Measurements from ENCODE around the gene ZNF609.
"Not testable (repeated sequence)": the region's sequence is repeated elsewhere in the genome, so short reads cannot be mapped to it uniquely, and the experiment has no call there.

Gene ZNF609

DNA sequence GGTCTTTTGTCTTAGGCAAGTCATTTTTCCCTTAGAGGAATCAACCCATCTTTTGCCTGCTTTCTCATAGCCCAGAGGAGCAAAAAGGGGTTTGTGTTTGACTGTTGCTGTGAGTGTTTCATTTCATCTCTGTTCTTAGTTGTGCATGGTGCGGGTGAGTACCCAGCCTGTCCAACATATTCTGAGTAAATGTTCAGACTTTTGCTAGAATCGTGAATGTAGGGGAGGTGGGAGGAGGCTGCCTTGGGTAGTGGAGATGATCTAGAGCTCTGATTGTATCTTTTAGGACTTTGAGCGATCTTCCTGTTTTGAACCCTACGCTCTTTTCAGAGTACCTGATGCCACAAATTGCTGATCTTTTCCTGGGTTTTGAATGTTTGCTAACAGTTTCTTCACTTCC is 123.1 kb downstream of the ZNF609 start:
- DNase-seq (ENCODE audit: low read depth), result no peak

GRCh38 chr15:64583983-64584382 is 123.6 kb downstream of the ZNF609 start:
- DNase-seq (ENCODE audit: low read depth), result no peak

DNA sequence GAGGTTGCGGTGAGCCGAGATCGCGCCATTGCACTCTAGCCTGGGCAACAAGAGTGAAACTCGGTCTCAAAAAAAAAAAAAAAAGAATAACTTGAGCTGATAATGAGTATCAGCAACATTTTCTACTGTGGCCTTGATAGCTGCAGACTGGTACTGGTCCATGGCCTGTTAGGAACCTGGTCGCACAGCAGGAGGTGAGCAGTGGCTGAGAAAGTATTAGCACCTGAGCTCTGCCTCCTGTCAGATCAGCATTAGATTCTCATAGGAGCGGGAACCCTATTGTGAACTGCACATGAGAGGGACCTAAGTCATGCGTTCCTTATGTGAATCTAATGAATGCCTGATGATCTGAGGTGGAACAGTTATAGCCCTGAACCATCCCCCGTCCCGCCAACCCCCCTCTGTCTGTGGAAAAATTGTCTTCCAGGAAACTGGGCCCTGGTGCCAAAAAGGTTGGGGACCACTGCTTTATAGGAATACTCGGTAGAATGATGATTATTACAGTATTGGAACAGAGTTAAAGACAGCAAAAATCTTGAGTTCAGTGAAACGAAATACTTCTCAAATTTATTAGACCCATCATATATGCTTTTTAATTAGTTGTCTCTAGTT is 126.0 kb downstream of the ZNF609 start:
- DNase-seq (ENCODE audit: low read depth), result no peak

DNA sequence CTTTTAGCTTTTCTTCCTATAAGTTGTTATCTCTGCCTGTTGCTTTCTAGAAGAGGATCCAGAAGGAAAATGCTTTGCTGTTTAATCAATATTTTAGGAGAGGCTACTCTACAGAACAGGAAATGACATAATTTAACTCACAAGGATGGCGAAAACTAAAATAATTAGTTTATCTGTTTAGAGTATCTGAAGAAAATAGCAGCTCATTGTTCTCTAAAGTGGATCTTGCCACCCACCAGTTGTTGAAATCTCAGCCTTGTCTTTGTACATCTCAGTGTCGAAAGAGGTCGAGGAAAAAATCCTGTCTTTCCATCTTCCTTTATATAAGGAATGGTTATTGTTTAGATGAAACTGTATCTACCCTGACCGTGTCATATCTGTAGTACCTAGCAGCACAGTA is 126.6 kb downstream of the ZNF609 start:
- no peak for DNase-seq (ENCODE audit: low read depth)

DNA sequence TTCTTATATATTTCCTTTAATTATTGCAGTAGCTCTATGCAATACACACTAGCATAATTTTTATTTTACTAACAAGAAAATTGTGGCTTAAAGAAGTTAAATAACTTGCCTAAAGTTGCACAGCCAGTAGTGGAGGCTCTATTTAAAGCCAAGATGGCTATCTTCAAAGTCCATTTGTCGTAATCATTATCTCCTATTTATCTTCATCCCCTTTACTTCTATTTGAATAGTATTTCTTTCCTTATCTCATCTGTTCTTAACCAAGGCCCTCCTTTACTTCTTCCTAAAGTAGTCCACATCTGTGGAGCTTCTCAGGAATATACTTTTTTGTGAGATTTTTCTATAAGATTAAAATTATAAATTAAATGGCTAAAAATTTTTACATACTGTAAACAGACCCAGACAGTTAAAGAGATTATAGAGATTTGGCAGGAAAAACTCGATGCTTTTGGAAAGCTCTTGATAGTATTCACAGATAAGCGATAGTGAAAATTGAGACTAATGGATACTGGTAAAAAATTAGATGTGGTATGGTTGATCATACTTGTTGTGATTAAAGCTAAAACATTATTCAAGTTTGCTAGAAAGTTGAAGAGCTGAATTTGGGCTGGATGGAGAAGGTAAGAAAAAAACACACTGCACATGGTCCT is 129.2 kb downstream of the ZNF609 start:
- no peak for DNase-seq (ENCODE audit: low read depth)

- not testable (repeated sequence) for DNase-seq (ENCODE audit: low read depth)
These were observed 132.5 kb downstream of the ZNF609 start for GRCh38 chr15:64592845-64593244.

- DNase-seq (ENCODE audit: low read depth), result no peak
These were observed 136.5 kb downstream of the ZNF609 start for GRCh38 chr15:64596701-64597476.

- DNase-seq (ENCODE audit: low read depth), result no peak
These were observed 137.1 kb downstream of the ZNF609 start for GRCh38 chr15:64597477-64597822.

DNA sequence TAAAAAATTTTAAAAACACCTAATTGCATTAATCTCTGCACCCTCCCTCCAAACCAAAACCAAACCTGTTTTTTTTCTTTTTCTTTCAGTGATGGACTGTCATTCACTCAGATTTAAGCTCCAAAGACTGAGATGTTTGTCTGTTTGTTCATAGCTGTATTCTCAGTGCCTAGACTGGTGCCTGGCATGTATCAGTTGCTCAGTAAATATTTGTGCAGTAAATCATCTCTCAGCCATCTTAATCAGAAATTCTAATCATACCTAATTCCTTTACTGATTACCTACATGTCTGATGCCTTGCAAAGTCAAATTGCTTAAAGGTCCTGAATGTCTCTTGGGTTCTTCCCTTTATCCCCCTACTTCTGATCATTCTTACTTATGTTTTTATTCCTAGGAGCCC is 138.8 kb downstream of the ZNF609 start:
- DNase-seq (ENCODE audit: low read depth), result no peak

- DNase-seq (ENCODE audit: low read depth), result no peak
These were observed 139.3 kb downstream of the ZNF609 start for GRCh38 chr15:64599716-64600115.

DNA sequence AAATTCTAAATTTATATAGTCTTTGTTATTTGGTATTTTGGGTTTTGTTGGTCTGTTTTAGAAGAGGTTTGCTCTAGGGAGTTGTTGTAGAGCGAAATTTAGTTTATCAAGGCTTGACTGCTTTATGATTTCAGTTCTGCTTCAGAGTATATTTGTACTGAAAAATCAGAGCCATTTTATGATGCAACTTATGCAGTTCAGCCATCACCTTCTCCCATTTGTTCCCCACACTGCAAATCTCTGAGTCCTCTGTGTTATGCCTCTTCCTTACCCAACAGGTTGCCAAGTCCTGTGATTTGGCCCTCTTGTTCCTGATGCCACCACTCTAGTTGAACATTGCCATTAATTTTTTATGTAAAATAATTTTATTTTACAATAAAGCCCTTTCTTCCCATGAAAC is 140.4 kb downstream of the ZNF609 start:
- DNase-seq (ENCODE audit: low read depth), result no peak

DNA sequence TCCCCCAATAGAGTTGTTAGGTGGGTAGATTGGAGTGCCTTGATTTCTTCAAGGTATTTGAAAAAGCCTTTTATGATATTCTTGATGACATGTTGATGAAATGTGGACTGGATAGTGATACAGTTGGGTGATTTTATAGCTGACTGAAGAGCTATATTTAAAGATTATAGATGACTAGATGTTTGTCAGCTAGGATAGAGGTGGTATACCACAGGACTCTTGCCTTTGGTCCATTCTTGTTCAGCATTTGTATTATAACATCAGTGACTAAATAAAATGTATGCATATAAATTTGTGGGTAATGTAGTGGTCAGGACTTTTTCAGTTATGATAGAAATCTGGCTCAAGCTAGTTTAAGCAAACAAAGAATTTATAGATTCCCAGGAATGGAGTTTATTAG is 143.9 kb downstream of the ZNF609 start:
- no peak for DNase-seq (ENCODE audit: low read depth)

DNA sequence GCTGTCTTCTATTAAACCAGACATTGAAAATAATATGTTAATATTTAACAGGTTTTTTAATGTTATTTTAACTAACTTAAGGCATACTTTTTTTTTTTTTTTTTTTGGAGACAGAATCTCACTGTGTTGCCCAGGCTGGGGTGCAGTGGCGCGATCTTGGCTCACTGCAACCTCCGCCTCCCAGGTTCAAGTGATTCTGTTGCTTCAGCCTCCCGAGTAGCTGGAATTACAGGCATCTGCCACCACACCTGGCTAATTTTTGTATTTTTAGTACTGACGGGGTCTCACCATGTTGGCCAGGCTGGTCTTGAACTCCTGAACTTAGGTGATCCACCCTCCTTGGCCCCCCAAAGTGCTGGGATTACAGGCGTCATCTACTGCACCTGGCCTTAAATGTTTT is 147.0 kb downstream of the ZNF609 start:
- not testable (repeated sequence) for DNase-seq (ENCODE audit: low read depth)

GRCh38 chr15:64610257-64610919 is 150.0 kb downstream of the ZNF609 start:
- no peak for DNase-seq (ENCODE audit: low read depth)

- DNase-seq (ENCODE audit: low read depth), result no peak
These were observed 150.8 kb downstream of the ZNF609 start for GRCh38 chr15:64611085-64611725.

DNA sequence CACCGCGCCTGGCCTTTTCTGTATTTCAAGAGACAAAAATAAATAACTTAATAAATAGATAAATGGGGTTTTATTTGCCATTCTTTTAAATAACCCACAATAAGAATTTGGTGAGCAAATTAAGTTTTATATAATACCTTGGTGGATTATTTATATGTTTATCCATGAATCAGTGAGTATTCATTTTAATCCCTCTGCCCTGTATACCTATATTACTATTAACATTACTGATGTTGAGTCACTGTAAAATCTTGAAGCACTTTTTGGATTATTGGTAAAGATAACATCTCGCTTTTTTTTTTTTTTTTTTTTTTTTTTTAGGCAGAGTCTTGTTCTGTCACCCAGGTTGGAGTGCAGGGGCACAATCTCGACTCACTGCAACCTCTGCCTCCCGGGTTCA is 154.1 kb downstream of the ZNF609 start:
- DNase-seq (ENCODE audit: low read depth), result no peak

DNA sequence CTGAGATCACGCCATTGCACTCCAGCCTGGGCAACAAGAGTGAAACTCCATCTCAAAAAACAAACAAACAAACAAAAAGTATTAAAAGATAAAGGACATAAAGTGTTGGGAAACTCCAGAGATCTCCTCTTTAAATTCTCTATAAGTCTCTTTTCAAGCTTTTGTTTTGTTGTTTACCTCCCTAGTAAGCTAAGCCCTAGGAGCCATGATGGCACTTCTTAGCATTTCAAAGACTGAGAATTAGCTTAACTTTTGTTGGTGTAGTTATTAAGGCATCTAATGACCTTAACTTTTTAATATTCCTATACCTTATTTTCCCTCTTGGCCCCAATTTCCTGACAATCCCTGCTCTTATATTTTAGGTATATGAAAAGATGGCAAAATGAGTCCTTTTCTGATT is 157.3 kb downstream of the ZNF609 start:
- DNase-seq (ENCODE audit: low read depth), result no peak

DNA sequence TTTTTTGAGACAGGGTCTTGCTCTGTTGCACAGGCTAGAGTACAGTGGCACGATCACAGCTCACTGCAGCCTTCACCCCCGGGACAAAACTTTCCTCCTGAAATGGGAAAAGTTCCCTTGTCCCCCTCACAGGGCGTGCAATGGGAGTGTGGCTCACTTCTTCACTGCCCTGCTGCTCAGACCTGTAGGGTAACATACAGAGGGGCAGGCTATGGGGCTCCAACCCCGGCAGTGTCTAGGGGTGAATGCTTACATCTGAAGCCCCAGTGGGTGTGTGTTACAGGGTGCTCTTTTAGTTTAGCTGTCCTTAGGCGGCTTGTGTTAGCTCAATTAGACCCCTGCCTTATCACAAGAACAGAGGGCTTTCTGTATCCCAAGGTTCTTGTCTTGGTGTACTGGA is 157.8 kb downstream of the ZNF609 start:
- no peak for DNase-seq (ENCODE audit: low read depth)

DNA sequence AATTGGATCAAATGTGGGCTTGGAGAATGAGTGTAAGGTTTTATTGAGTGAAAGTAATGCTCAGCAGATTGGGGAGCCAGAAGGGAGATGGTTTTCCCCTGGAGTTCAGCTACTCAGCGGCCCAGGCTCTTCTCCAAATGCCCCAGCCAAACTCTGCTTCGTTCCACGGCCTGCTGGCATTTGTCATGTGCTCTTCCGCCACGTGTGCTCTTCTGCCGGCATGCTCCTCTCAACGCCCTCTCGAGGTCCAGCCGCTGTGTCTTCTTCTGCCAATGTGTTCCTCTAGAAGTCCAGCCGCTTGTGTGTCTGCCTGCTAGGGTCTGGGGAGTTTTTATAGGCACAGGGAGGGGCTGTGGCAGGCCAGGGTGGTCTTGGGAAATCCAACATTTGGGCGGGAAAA is 158.2 kb downstream of the ZNF609 start:
- DNase-seq (ENCODE audit: low read depth), result no peak

GRCh38 chr15:64619880-64620839 is 159.8 kb downstream of the ZNF609 start:
- DNase-seq (ENCODE audit: low read depth), result no peak

- no peak for DNase-seq (ENCODE audit: low read depth)
These were observed 160.7 kb downstream of the ZNF609 start for GRCh38 chr15:64621056-64621455.

Measured in activated T-cell treated with anti-CD3 and anti-CD28 coated beads for 48 hours (primary cell).